ENCODE measurements around the gene APBA2. TPM values are rescaled to one million over a fixed set of nuclear protein-coding genes. Genes with fewer than 3 reads are reported as not detected.

The APBA2 gene
- total RNA-seq, 2 donors from 2014 or later: 0.47 to 0.48 TPM

DNA sequence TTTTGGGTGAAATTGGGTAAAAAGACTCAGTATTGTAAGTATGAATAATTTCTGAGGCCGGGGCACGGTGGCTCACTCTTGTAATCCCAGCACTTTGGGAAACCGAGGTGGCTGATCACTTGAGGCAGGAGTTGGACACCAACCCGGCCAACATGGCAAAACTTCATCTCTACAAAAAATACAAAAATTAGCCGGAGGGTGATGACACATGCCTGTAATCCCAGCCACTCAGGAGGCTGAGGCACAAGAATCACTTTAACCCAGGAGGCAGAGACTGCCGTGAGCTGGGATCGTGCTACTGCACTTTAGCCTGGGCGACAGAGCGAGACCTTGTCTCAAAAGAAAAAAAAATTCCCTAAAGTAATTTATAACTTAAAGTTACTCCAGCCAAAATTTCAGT is 162.2 kb downstream of the APBA2 start:
- Histone ChIP-seq H3K36me3 (no peaks in the 10 kb centered on the region), H3K9me3 (no peaks in the 10 kb centered on the region), H3K27ac (no peak overlapping the region), H3K4me1 (no peaks in the 10 kb centered on the region), H3K27me3 (no peaks in the 10 kb centered on the region), H3K4me3 (no peak overlapping the region)
- DNase-seq (ENCODE audit: low spot score): no peak
- no peak for TF ChIP-seq CTCF (IDR thresholded peaks at IDR 0.05)

DNA sequence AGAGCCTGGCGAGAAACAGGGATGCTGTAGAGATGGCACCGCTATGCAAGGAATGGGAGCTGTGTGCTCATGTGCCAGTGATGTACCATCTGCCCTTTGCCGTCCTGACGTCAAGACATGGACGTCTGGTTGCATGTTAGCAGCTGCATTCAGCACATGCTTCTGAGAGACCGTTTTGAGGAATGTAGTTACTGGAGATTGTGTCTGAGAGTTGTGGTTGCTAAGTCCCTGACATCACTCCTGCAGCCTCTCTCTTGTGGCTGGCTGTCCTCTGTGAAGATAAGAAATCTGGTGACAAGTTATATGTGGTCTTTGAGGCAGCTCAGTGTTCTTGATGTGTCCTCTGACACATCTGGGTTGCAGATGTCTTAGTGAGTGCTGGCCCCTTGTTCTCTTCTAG is 165.1 kb downstream of the APBA2 start:
- no peaks in the 10 kb centered on the region for H3K9me3 ChIP-seq
- no peaks in the 10 kb centered on the region for H3K27me3 ChIP-seq

GRCh38 chr15:29051422-29051821 is 165.6 kb downstream of the APBA2 start:
- Histone ChIP-seq H3K4me3 (no peak overlapping the region), H3K36me3 (no peaks in the 10 kb centered on the region), H3K4me1 (no peaks in the 10 kb centered on the region), H3K27ac (no peak overlapping the region), H3K27me3 (no peaks in the 10 kb centered on the region), H3K9me3 (no peaks in the 10 kb centered on the region)
- no peak for DNase-seq (ENCODE audit: low spot score)
- TF ChIP-seq CTCF (IDR thresholded peaks at IDR 0.05): no peak

More for the DNA sequence above, 165.1 kb downstream of the APBA2 start:
- TF ChIP-seq CTCF (IDR thresholded peaks at IDR 0.05): no peak
- DNase-seq (ENCODE audit: low spot score): no peak
- H3K36me3 ChIP-seq: no peaks in the 10 kb centered on the region
- H3K4me3 ChIP-seq: no peak overlapping the region
- no peak overlapping the region for H3K27ac ChIP-seq
- no peaks in the 10 kb centered on the region for H3K4me1 ChIP-seq

DNA sequence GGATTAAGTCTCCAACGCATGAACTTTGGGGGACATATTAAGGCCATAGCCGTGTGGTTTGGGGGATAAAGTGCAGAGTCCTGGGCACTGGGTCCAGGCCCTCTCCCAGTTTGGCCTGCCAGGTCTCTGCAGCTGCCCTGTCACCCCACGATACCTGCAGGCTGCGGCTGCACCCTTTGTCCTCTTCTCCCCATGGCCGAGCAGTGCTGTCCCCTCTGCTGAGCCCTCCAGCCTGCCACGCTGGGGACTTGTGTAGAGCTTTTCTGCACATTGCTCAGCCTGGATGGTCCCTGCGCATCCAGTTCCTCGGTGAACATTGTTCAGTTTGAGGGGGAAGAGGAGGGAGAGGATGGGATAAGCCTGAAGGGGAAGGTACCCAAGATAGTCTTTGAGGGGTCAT is 167.2 kb downstream of the APBA2 start:
- H3K4me1 ChIP-seq: no peaks in the 10 kb centered on the region
- H3K27ac ChIP-seq: no peak overlapping the region
- no peaks in the 10 kb centered on the region for H3K27me3 ChIP-seq
- no peak overlapping the region for H3K4me3 ChIP-seq
- no peak for TF ChIP-seq CTCF (IDR thresholded peaks at IDR 0.05)
- H3K36me3 ChIP-seq: no peaks in the 10 kb centered on the region
- H3K9me3 ChIP-seq: no peaks in the 10 kb centered on the region
- no peak for DNase-seq (ENCODE audit: low spot score)

DNA sequence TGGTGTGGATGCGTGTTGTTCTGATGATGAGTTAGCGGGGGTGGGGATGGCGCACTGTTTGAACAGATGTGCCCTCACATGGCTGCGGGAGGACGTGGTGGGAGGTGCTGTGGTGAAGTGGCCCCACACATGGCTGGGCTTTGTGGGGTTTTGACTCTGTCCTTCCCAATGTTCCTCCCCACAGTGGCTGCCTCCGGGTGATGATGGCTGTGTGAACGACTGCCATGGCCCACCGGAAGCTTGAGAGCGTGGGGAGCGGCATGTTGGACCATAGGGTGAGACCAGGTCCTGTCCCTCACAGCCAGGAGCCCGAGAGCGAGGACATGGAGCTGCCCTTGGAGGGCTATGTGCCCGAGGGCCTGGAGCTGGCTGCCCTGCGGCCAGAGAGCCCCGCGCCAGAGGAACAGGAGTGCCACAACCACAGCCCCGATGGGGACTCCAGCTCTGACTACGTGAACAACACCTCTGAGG is 167.9 kb downstream of the APBA2 start:
- no peak for DNase-seq (ENCODE audit: low spot score)
- Histone ChIP-seq H3K36me3 (no peaks in the 10 kb centered on the region), H3K27me3 (no peaks in the 10 kb centered on the region), H3K4me3 (no peak overlapping the region), H3K27ac (no peak overlapping the region), H3K4me1 (no peaks in the 10 kb centered on the region), H3K9me3 (no peaks in the 10 kb centered on the region)
- no peak for TF ChIP-seq CTCF (IDR thresholded peaks at IDR 0.05)

Measured in right atrium auricular region (tissue), 2 donors.